Karpas-422 (cell line): ENCODE data around the gene HELQ. TPM values are rescaled to one million over a fixed set of nuclear protein-coding genes. Genes with fewer than 3 reads are reported as not detected.
"Not testable (repeated sequence)": the region's sequence is repeated elsewhere in the genome, so short reads cannot be mapped to it uniquely, and the experiment has no call there.

Experiments
- DNase-seq: peaks from one replicate; pipeline ENCODE4 v3.0.0-alpha.2; 2015
- H2AFZ ChIP-seq: fragments of 200-600 bp; sonication (generic); 2 replicates; pipeline ENCODE4 v1.6.1; 2014; ENCODE audit warnings: antibody characterized with exemption, low read length, mixed read lengths
- H3K27ac ChIP-seq: fragments of 200-600 bp; sonication (generic); 2 replicates; pipeline ENCODE4 v1.5.1; 2014; ENCODE audit warnings: mild to moderate bottlenecking, low read length, moderate library complexity
- H3K27me3 ChIP-seq: fragments of 200-600 bp; sonication (generic); 2 replicates; pipeline ENCODE4 v1.6.1; 2014; ENCODE audit warnings: low read length, mixed read lengths
- H3K36me3 ChIP-seq: fragments of 200-600 bp; sonication (generic); 2 replicates; pipeline ENCODE4 v1.6.1; 2014; ENCODE audit warnings: low read length, mixed read lengths; ENCODE audit not compliant: insufficient read depth
- H3K4me1 ChIP-seq: fragments of 200-600 bp; sonication (generic); 2 replicates; pipeline ENCODE4 v1.6.1; 2014; ENCODE audit warnings: mild to moderate bottlenecking, low read length, mixed read lengths
- H3K4me2 ChIP-seq: fragments of 200-600 bp; sonication (generic); 2 replicates; pipeline ENCODE4 v1.6.1; 2014; ENCODE audit warnings: low read length, low read depth, mild to moderate bottlenecking; ENCODE audit not compliant: poor library complexity, severe bottlenecking
- H3K4me3 ChIP-seq: fragments of 200-600 bp; sonication (generic); 2 replicates; pipeline ENCODE4 v1.5.1; 2014; ENCODE audit warnings: mild to moderate bottlenecking, antibody characterized with exemption, low read length, mixed read lengths
- H3K79me2 ChIP-seq: fragments of 200-600 bp; sonication (generic); 2 replicates; pipeline ENCODE4 v1.6.1; 2014; ENCODE audit warnings: mild to moderate bottlenecking, low read length, mixed read lengths
- H3K9ac ChIP-seq: fragments of 200-600 bp; sonication (generic); 2 replicates; pipeline ENCODE4 v1.6.0; 2014; ENCODE audit warnings: low read length
- H3K9me2 ChIP-seq: fragments of 200-600 bp; sonication (generic), shearing (Covaris generic); replicated peaks from 2 replicates; pipeline ENCODE4 v1.6.0; 2014; ENCODE audit warnings: mild to moderate bottlenecking, low read length, moderate library complexity; ENCODE audit not compliant: insufficient read depth
- H3K9me3 ChIP-seq: fragments of 300-700, 200-600 bp; sonication (generic); 2 replicates; pipeline ENCODE4 v1.6.1; 2014; ENCODE audit warnings: low read length, mixed read lengths
- H4K20me1 ChIP-seq: fragments of 200-600 bp; sonication (generic); 2 replicates; pipeline ENCODE4 v1.6.1; 2014; ENCODE audit warnings: mild to moderate bottlenecking, antibody characterized with exemption, low read length, low read depth; ENCODE audit not compliant: insufficient read depth
- total RNA-seq: library from RNA; depleted of rRNA; stranded (reverse); fragments of >200 nt; shearing (Covaris generic); gene quantifications from 2 replicates; pipeline ENCODE4 v1.2.3, GENCODE V29; 2014; ENCODE audit warnings: low replicate concordance; rRNA removed

Gene HELQ
- total RNA-seq = 6.0 and 17.3 TPM in 2 replicates

GRCh38 chr4:83455281-83456183, at the start of gene HELQ, which contains the start of gene MRPS18C:
Gene HELQ, minus strand, starts transcription at chr4:83455823. Its CDS starts 130 bp downstream, at chr4:83455693.
Gene MRPS18C, plus strand, starts transcription at chr4:83456058. Its CDS starts 20 bp downstream, at chr4:83456078.
- no peaks in the 10 kb centered on the region for H3K9me2 ChIP-seq
- H3K36me3 ChIP-seq = peaks cover 21% of the 10 kb centered on the region; the same call in 1 of the 2 replicates
- H2AFZ ChIP-seq = no peak within 1 kb of the TSS
- DNase-seq = peak; percentile 97
- H3K27me3 ChIP-seq = no peaks in the 10 kb centered on the region
- H3K9me3 ChIP-seq = no peaks in the 10 kb centered on the region
- H3K79me2 ChIP-seq = peaks cover 56% of the 10 kb centered on the region
- peak within 1 kb of the TSS; percentile 89 for H3K4me3 ChIP-seq
- H3K27ac ChIP-seq = peak within 1 kb of the TSS; percentile 41
- peaks cover 23% of the 10 kb centered on the region for H3K4me1 ChIP-seq
- H4K20me1 ChIP-seq = no peaks in the 10 kb centered on the region
- peak within 1 kb of the TSS; percentile 80 for H3K4me2 ChIP-seq
- H3K9ac ChIP-seq = peak within 1 kb of the TSS; percentile 85

GRCh38 chr4:83504996-83505395, 49.4 kb upstream of the HELQ start:
- Histone ChIP-seq H3K9me3 (no peaks in the 10 kb centered on the region), H3K9me2 (no peaks in the 10 kb centered on the region), H3K4me3 (no peak overlapping the region), H3K27me3 (no peaks in the 10 kb centered on the region), H3K9ac (no peak overlapping the region), H4K20me1 (no peaks in the 10 kb centered on the region), H3K36me3 (no peaks in the 10 kb centered on the region), H3K4me2 (no peak overlapping the region), H3K4me1 (no peaks in the 10 kb centered on the region), H3K27ac (no peak overlapping the region), H2AFZ (no peak overlapping the region), H3K79me2 (no peaks in the 10 kb centered on the region)
- no peak for DNase-seq

GRCh38 chr4:83504503-83504902, 48.9 kb upstream of the HELQ start:
- H3K4me2 ChIP-seq = no peak overlapping the region
- H3K36me3 ChIP-seq = no peaks in the 10 kb centered on the region
- H3K4me3 ChIP-seq = no peak overlapping the region
- H2AFZ ChIP-seq = 0 out of 2 replicates have a peak overlapping the region, but pooled peaks have one; percentile 36
- no peak overlapping the region for H3K9ac ChIP-seq
- H3K27ac ChIP-seq = no peak overlapping the region
- no peaks in the 10 kb centered on the region for H3K9me3 ChIP-seq
- H3K4me1 ChIP-seq = no peaks in the 10 kb centered on the region
- H4K20me1 ChIP-seq = no peaks in the 10 kb centered on the region
- H3K79me2 ChIP-seq = no peaks in the 10 kb centered on the region
- no peaks in the 10 kb centered on the region for H3K9me2 ChIP-seq
- H3K27me3 ChIP-seq = no peaks in the 10 kb centered on the region
- no peak for DNase-seq

- Histone ChIP-seq H3K9me2 (no peaks in the 10 kb centered on the region), H4K20me1 (no peaks in the 10 kb centered on the region), H3K27ac (no peak overlapping the region), H3K79me2 (no peaks in the 10 kb centered on the region), H3K9me3 (no peaks in the 10 kb centered on the region), H3K36me3 (no peaks in the 10 kb centered on the region), H3K27me3 (no peaks in the 10 kb centered on the region), H3K4me2 (no peak overlapping the region), H3K9ac (no peak overlapping the region), H3K4me1 (no peaks in the 10 kb centered on the region), H3K4me3 (no peak overlapping the region), H2AFZ (no peak overlapping the region)
- no peak for DNase-seq
These were observed 48.4 kb upstream of the HELQ start for GRCh38 chr4:83503974-83504373.

GRCh38 chr4:83501671-83502070, 46.0 kb upstream of the HELQ start:
- H3K27me3 ChIP-seq, H3K9ac ChIP-seq, H2AFZ ChIP-seq, H4K20me1 ChIP-seq, H3K9me2 ChIP-seq, H3K9me3 ChIP-seq, H3K4me1 ChIP-seq, H3K4me3 ChIP-seq, H3K27ac ChIP-seq, H3K36me3 ChIP-seq, H3K79me2 ChIP-seq, DNase-seq, H3K4me2 ChIP-seq: not testable (repeated sequence)

- no peaks in the 10 kb centered on the region for H3K4me1 ChIP-seq
- H3K27ac ChIP-seq = no peak overlapping the region
- H3K4me3 ChIP-seq = no peak overlapping the region
- no peak overlapping the region for H2AFZ ChIP-seq
- no peaks in the 10 kb centered on the region for H3K9me2 ChIP-seq
- H3K4me2 ChIP-seq = no peak overlapping the region
- no peaks in the 10 kb centered on the region for H3K36me3 ChIP-seq
- no peaks in the 10 kb centered on the region for H3K9me3 ChIP-seq
- no peaks in the 10 kb centered on the region for H3K27me3 ChIP-seq
- no peaks in the 10 kb centered on the region for H3K79me2 ChIP-seq
- H4K20me1 ChIP-seq = no peaks in the 10 kb centered on the region
- no peak for DNase-seq
- no peak overlapping the region for H3K9ac ChIP-seq
These were observed 42.6 kb upstream of the HELQ start for GRCh38 chr4:83498187-83498586.

GRCh38 chr4:83496085-83496917, 40.7 kb upstream of the HELQ start:
- not testable (repeated sequence) for H2AFZ ChIP-seq, DNase-seq, H3K27ac ChIP-seq, H3K36me3 ChIP-seq, H3K79me2 ChIP-seq, H4K20me1 ChIP-seq, H3K4me3 ChIP-seq, H3K27me3 ChIP-seq, H3K4me1 ChIP-seq, H3K4me2 ChIP-seq, H3K9me2 ChIP-seq, H3K9me3 ChIP-seq, H3K9ac ChIP-seq

- no peaks in the 10 kb centered on the region for H4K20me1 ChIP-seq
- DNase-seq = peak; percentile 61
- no peaks in the 10 kb centered on the region for H3K79me2 ChIP-seq
- H3K4me2 ChIP-seq = no peak overlapping the region
- H3K4me1 ChIP-seq = no peaks in the 10 kb centered on the region
- no peaks in the 10 kb centered on the region for H3K9me3 ChIP-seq
- no peaks in the 10 kb centered on the region for H3K36me3 ChIP-seq
- no peaks in the 10 kb centered on the region for H3K9me2 ChIP-seq
- no peak overlapping the region for H3K27ac ChIP-seq
- H3K27me3 ChIP-seq = no peaks in the 10 kb centered on the region
- no peak overlapping the region for H2AFZ ChIP-seq
- H3K9ac ChIP-seq = no peak overlapping the region
- no peak overlapping the region for H3K4me3 ChIP-seq
These were observed 35.3 kb upstream of the HELQ start for GRCh38 chr4:83490876-83491450.
